IMR-90 (cell line): ENCODE measurements around the gene FOSL1.

Source experiments
- CHD1 ChIP-seq: IDR thresholded peaks from 2 replicates; pipeline ENCODE4 v1.6.1; 2012; ENCODE audit warnings: low read depth, low read length, improper control_type of control experiment
- MAFK ChIP-seq: IDR thresholded peaks from 2 replicates; pipeline ENCODE4 v1.6.1; 2012; ENCODE audit warnings: low read depth, low read length, improper control_type of control experiment
- MAZ ChIP-seq: IDR thresholded peaks from 2 replicates; pipeline ENCODE4 v1.6.1; 2012; ENCODE audit warnings: low read depth, mild to moderate bottlenecking, low read length, improper control_type of control experiment, moderate library complexity, borderline replicate concordance
- NFE2L2 ChIP-seq: fragments of 150-350 bp; IDR thresholded peaks from 2 replicates; pipeline ENCODE4 v1.6.1; 2016; ENCODE audit warnings: low read depth, mild to moderate bottlenecking, low read length
- POLR2A ChIP-seq: IDR thresholded peaks from 2 replicates; pipeline ENCODE4 v1.6.1; 2012; ENCODE audit warnings: mild to moderate bottlenecking, low read depth, low read length
- RAD21 ChIP-seq: IDR thresholded peaks from 2 replicates; pipeline ENCODE4 v1.6.1; 2012; ENCODE audit warnings: low read length, improper control_type of control experiment
- RCOR1 ChIP-seq: IDR thresholded peaks from 2 replicates; pipeline ENCODE4 v1.6.1; 2012; ENCODE audit warnings: mild to moderate bottlenecking, low read length, improper control_type of control experiment; ENCODE audit not compliant: insufficient replicate concordance
- RFX5 ChIP-seq: IDR thresholded peaks from 2 replicates; pipeline ENCODE4 v1.8.0; 2012; ENCODE audit warnings: low read depth, mild to moderate bottlenecking, low read length, moderate library complexity
- SMC3 ChIP-seq: fragments of 150-350 bp; IDR thresholded peaks from 2 replicates; pipeline ENCODE4 v1.6.1; 2016; ENCODE audit warnings: low read depth, mild to moderate bottlenecking, antibody characterized with exemption, low read length, moderate library complexity
- TF ChIP-seq, protein P1 (sequence below): conservative IDR thresholded peaks from 2 replicates; pipeline ENCODE4 v1.5.1; 2012; ENCODE audit warnings: mild to moderate bottlenecking, low read depth, low read length, improper control_type of control experiment
- TF ChIP-seq, protein P2 (sequence below): fragments of 150-350 bp; IDR thresholded peaks from 2 replicates; pipeline ENCODE4 v1.6.1; 2017; ENCODE audit warnings: mild to moderate bottlenecking, antibody characterized with exemption, low read length, low read depth

DNA sequence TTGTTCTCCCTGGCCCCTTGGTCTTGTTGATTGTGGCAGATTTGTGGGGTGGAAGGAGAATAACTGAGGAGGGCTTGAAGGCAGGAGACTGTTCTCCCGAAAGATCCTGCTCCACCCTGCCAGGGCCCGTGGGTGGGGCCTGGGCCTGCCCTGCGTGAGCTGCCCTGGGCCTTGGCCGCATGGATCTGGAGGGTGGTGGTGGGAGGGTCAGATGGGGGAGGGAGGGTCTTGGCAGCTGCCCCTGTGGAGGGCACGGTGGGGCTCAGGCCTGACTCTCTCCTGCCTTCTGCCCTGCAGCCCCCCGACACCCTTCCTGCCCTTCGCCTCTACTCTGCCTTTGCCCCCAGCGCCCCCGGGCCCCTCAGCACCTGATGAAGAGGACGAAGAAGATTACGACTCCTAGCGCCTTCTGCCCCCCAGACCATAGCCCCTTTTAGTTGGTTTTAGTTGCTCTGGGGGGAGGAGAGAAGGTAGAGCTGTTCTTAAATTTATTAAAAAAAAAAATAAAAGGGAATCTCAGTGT is 20.9 kb upstream of the FOSL1 start:
- TF ChIP-seq, protein P1, sequence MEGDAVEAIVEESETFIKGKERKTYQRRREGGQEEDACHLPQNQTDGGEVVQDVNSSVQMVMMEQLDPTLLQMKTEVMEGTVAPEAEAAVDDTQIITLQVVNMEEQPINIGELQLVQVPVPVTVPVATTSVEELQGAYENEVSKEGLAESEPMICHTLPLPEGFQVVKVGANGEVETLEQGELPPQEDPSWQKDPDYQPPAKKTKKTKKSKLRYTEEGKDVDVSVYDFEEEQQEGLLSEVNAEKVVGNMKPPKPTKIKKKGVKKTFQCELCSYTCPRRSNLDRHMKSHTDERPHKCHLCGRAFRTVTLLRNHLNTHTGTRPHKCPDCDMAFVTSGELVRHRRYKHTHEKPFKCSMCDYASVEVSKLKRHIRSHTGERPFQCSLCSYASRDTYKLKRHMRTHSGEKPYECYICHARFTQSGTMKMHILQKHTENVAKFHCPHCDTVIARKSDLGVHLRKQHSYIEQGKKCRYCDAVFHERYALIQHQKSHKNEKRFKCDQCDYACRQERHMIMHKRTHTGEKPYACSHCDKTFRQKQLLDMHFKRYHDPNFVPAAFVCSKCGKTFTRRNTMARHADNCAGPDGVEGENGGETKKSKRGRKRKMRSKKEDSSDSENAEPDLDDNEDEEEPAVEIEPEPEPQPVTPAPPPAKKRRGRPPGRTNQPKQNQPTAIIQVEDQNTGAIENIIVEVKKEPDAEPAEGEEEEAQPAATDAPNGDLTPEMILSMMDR = no peak
- TF ChIP-seq RCOR1 = no peak
- TF ChIP-seq CHD1 = no peak
- no peak for TF ChIP-seq RFX5
- TF ChIP-seq POLR2A = no peak
- TF ChIP-seq MAFK = no peak
- no peak for TF ChIP-seq SMC3
- TF ChIP-seq, protein P2, sequence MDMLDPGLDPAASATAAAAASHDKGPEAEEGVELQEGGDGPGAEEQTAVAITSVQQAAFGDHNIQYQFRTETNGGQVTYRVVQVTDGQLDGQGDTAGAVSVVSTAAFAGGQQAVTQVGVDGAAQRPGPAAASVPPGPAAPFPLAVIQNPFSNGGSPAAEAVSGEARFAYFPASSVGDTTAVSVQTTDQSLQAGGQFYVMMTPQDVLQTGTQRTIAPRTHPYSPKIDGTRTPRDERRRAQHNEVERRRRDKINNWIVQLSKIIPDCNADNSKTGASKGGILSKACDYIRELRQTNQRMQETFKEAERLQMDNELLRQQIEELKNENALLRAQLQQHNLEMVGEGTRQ = no peak
- TF ChIP-seq MAZ = no peak
- TF ChIP-seq RAD21 = no peak
- TF ChIP-seq NFE2L2 = no peak
